ENCODE measurements around the gene MACROD2. TPM values are rescaled to one million over a fixed set of nuclear protein-coding genes. Genes with fewer than 3 reads are reported as not detected.

Gene MACROD2
- total RNA-seq, 2 donors from 2014 or later, result not detected

GRCh38 chr20:14536738-14537137, 541.4 kb downstream of the MACROD2 start:
- Mint-ChIP-seq H3K9me3 (peaks cover 9 to 11% of the 10 kb centered on the region in 2 donors), H3K36me3 (ENCODE audit: insufficient read depth in 2 of 2) (no peaks in the 10 kb centered on the region), H3K4me1 (ENCODE audit: low read depth) (no peaks in the 10 kb centered on the region), H3K4me3 (no peak overlapping the region), H3K27ac (no peak overlapping the region), H3K27me3 (ENCODE audit: low read depth) (no peaks in the 10 kb centered on the region)
- no peak for ATAC-seq (replicated peaks in 1 of 2)
- DNase-seq, result no peak

DNA sequence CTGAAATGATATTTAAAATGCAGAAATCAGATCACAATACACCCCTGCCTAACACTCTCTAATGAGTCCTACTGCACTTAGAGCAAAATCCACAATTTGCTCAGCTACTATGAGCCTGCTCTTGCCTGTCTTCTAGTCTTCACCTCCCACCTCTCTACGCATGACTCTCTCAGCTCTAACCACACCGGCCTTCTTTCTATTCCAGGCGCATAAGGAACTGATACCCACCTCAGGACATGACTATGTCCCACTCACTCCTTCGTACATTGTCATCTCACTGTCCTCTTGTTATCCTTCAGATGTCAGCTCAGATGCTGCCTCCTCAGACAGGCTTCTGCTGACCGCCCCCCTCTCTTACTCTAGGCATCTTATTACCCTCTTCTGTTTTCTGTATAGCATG, 543.1 kb downstream of the MACROD2 start:
- H3K4me1 Mint-ChIP-seq (ENCODE audit: low read depth), result no peaks in the 10 kb centered on the region
- no peaks in the 10 kb centered on the region for H3K27me3 Mint-ChIP-seq (ENCODE audit: low read depth)
- ATAC-seq (replicated peaks in 1 of 2), result no peak
- peaks cover 9 to 11% of the 10 kb centered on the region in 2 donors for H3K9me3 Mint-ChIP-seq
- H3K36me3 Mint-ChIP-seq (ENCODE audit: insufficient read depth in 2 of 2), result no peaks in the 10 kb centered on the region
- no peak overlapping the region for H3K27ac Mint-ChIP-seq
- no peak overlapping the region for H3K4me3 Mint-ChIP-seq
- no peak for DNase-seq

DNA sequence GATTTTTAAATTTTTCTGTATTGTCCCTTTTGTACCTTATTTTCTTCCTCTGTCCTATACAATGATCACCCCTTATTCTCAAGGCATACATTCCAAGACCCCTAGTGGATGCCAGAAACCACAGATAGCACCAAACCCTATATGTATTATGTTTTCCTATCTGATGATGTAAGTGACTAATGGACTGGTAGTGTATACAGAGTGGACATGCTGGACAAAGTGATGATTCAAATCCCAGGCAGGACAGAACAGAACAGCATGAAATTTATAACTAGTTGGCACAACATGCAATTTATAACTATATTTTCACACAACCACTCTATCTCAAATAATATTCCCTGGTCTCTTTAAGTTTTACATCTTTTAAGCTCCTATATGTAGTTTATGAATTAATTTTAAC, 547.7 kb downstream of the MACROD2 start:
- no peaks in the 10 kb centered on the region for H3K27me3 Mint-ChIP-seq (ENCODE audit: low read depth)
- ATAC-seq (replicated peaks in 1 of 2) (no peak), DNase-seq (no peak)
- H3K4me3 Mint-ChIP-seq, result no peak overlapping the region
- H3K4me1 Mint-ChIP-seq (ENCODE audit: low read depth), result no peaks in the 10 kb centered on the region
- no peaks in the 10 kb centered on the region for H3K36me3 Mint-ChIP-seq (ENCODE audit: insufficient read depth in 2 of 2)
- no peak overlapping the region for H3K27ac Mint-ChIP-seq
- peaks cover 7 to 10% of the 10 kb centered on the region in 2 donors for H3K9me3 Mint-ChIP-seq

GRCh38 chr20:14544688-14545087, 549.4 kb downstream of the MACROD2 start:
- no peaks in the 10 kb centered on the region for H3K36me3 Mint-ChIP-seq (ENCODE audit: insufficient read depth in 2 of 2)
- H3K9me3 Mint-ChIP-seq, result peaks cover 0 to 4% of the 10 kb centered on the region in 2 donors
- DNase-seq, result no peak
- H3K27me3 Mint-ChIP-seq (ENCODE audit: low read depth), result no peaks in the 10 kb centered on the region
- H3K4me1 Mint-ChIP-seq (ENCODE audit: low read depth), result no peaks in the 10 kb centered on the region
- no peak overlapping the region for H3K27ac Mint-ChIP-seq
- no peak overlapping the region for H3K4me3 Mint-ChIP-seq
- no peak for ATAC-seq (replicated peaks in 1 of 2)

GRCh38 chr20:14550655-14551054, 555.3 kb downstream of the MACROD2 start:
- peaks cover 0 to 1% of the 10 kb centered on the region in 2 donors for H3K36me3 Mint-ChIP-seq (ENCODE audit: insufficient read depth in 2 of 2)
- peaks cover 2% of the 10 kb centered on the region in 2 donors for H3K9me3 Mint-ChIP-seq
- ATAC-seq (replicated peaks in 1 of 2) (no peak), DNase-seq (no peak)
- no peak overlapping the region for H3K27ac Mint-ChIP-seq
- no peaks in the 10 kb centered on the region for H3K4me1 Mint-ChIP-seq (ENCODE audit: low read depth)
- no peaks in the 10 kb centered on the region for H3K27me3 Mint-ChIP-seq (ENCODE audit: low read depth)
- no peak overlapping the region for H3K4me3 Mint-ChIP-seq

GRCh38 chr20:14553774-14554534, 558.6 kb downstream of the MACROD2 start:
- peaks cover 4 to 6% of the 10 kb centered on the region in 2 donors for H3K9me3 Mint-ChIP-seq
- no peak overlapping the region for H3K27ac Mint-ChIP-seq
- H3K4me3 Mint-ChIP-seq, result no peak overlapping the region
- DNase-seq (no peak), ATAC-seq (replicated peaks in 1 of 2) (no peak)
- H3K27me3 Mint-ChIP-seq (ENCODE audit: low read depth), result no peaks in the 10 kb centered on the region
- H3K36me3 Mint-ChIP-seq (ENCODE audit: insufficient read depth in 2 of 2), result peaks cover 0 to 1% of the 10 kb centered on the region in 2 donors
- no peaks in the 10 kb centered on the region for H3K4me1 Mint-ChIP-seq (ENCODE audit: low read depth)

DNA sequence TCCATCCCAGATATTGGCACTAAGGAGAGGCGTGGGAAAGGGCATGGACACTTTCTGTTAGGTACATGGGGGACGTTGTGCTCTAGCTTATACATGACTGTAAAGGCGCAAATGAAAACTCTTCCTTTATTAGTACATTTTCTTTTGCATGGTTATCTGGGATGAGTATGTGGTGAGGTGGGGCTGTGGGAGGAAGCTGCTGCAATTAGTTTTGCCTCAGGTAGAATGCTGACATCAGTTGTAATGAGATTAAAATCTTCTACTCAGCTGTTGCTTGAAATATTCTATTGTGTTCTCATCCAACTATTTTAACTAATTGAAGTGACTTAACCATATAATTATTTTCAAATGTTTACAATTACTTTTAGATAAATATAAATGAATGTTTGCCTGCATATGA, 560.4 kb downstream of the MACROD2 start:
- ATAC-seq (replicated peaks in 1 of 2), result no peak
- Mint-ChIP-seq H3K27me3 (ENCODE audit: low read depth) (no peaks in the 10 kb centered on the region), H3K4me1 (ENCODE audit: low read depth) (no peaks in the 10 kb centered on the region), H3K4me3 (no peak overlapping the region), H3K27ac (no peak overlapping the region), H3K9me3 (peaks cover 4 to 6% of the 10 kb centered on the region in 2 donors), H3K36me3 (ENCODE audit: insufficient read depth in 2 of 2) (no peaks in the 10 kb centered on the region)
- DNase-seq, result no peak

GRCh38 chr20:14556206-14556605, 560.9 kb downstream of the MACROD2 start:
- H3K27me3 Mint-ChIP-seq (ENCODE audit: low read depth), result no peaks in the 10 kb centered on the region
- H3K9me3 Mint-ChIP-seq, result peaks cover 4 to 6% of the 10 kb centered on the region in 2 donors
- ATAC-seq (replicated peaks in 1 of 2), result no peak
- H3K36me3 Mint-ChIP-seq (ENCODE audit: insufficient read depth in 2 of 2), result no peaks in the 10 kb centered on the region
- H3K4me1 Mint-ChIP-seq (ENCODE audit: low read depth), result no peaks in the 10 kb centered on the region
- no peak for DNase-seq
- H3K4me3 Mint-ChIP-seq, result no peak overlapping the region
- no peak overlapping the region for H3K27ac Mint-ChIP-seq

- Mint-ChIP-seq H3K4me1 (ENCODE audit: low read depth) (no peaks in the 10 kb centered on the region), H3K9me3 (peaks cover 4 to 6% of the 10 kb centered on the region in 2 donors), H3K27ac (no peak overlapping the region), H3K27me3 (ENCODE audit: low read depth) (no peaks in the 10 kb centered on the region), H3K4me3 (no peak overlapping the region), H3K36me3 (ENCODE audit: insufficient read depth in 2 of 2) (no peaks in the 10 kb centered on the region)
- no peak for ATAC-seq (replicated peaks in 1 of 2)
- DNase-seq, result no peak
These were observed 564.3 kb downstream of the MACROD2 start for GRCh38 chr20:14559612-14560011.

GRCh38 chr20:14561741-14562221, 566.5 kb downstream of the MACROD2 start:
- no peak for DNase-seq
- no peak for ATAC-seq (replicated peaks in 1 of 2)

GRCh38 chr20:14562981-14563380, 567.7 kb downstream of the MACROD2 start:
- Mint-ChIP-seq H3K4me3 (no peak overlapping the region), H3K27ac (no peak overlapping the region), H3K9me3 (peaks cover 6 to 7% of the 10 kb centered on the region in 2 donors), H3K36me3 (ENCODE audit: insufficient read depth in 2 of 2) (no peaks in the 10 kb centered on the region), H3K27me3 (ENCODE audit: low read depth) (no peaks in the 10 kb centered on the region), H3K4me1 (ENCODE audit: low read depth) (no peaks in the 10 kb centered on the region)
- DNase-seq (no peak), ATAC-seq (replicated peaks in 1 of 2) (no peak)

More at GRCh38 chr20:14561741-14562221, 566.5 kb downstream of the MACROD2 start:
- Mint-ChIP-seq H3K4me1 (ENCODE audit: low read depth) (no peaks in the 10 kb centered on the region), H3K27ac (no peak overlapping the region), H3K36me3 (ENCODE audit: insufficient read depth in 2 of 2) (no peaks in the 10 kb centered on the region), H3K4me3 (no peak overlapping the region), H3K9me3 (peaks cover 6 to 8% of the 10 kb centered on the region in 2 donors), H3K27me3 (ENCODE audit: low read depth) (no peaks in the 10 kb centered on the region)

- H3K27ac Mint-ChIP-seq, result no peak overlapping the region
- no peak for ATAC-seq (replicated peaks in 1 of 2)
- H3K27me3 Mint-ChIP-seq (ENCODE audit: low read depth), result no peaks in the 10 kb centered on the region
- no peaks in the 10 kb centered on the region for H3K36me3 Mint-ChIP-seq (ENCODE audit: insufficient read depth in 2 of 2)
- no peaks in the 10 kb centered on the region for H3K4me1 Mint-ChIP-seq (ENCODE audit: low read depth)
- H3K9me3 Mint-ChIP-seq, result peaks cover 4 to 6% of the 10 kb centered on the region in 2 donors
- no peak for DNase-seq
- no peak overlapping the region for H3K4me3 Mint-ChIP-seq
These were observed 571.2 kb downstream of the MACROD2 start for GRCh38 chr20:14566505-14566904.

- Mint-ChIP-seq H3K9me3 (peaks cover 4% of the 10 kb centered on the region in 2 donors), H3K36me3 (ENCODE audit: insufficient read depth in 2 of 2) (no peaks in the 10 kb centered on the region), H3K4me3 (no peak overlapping the region), H3K27me3 (ENCODE audit: low read depth) (no peaks in the 10 kb centered on the region), H3K27ac (no peak overlapping the region), H3K4me1 (ENCODE audit: low read depth) (no peaks in the 10 kb centered on the region)
- DNase-seq (no peak), ATAC-seq (replicated peaks in 1 of 2) (no peak)
These were observed 572.9 kb downstream of the MACROD2 start for GRCh38 chr20:14568225-14568624.

GRCh38 chr20:14568701-14569100, 573.4 kb downstream of the MACROD2 start:
- Mint-ChIP-seq H3K36me3 (ENCODE audit: insufficient read depth in 2 of 2) (no peaks in the 10 kb centered on the region), H3K27ac (no peak overlapping the region), H3K27me3 (ENCODE audit: low read depth) (no peaks in the 10 kb centered on the region), H3K4me1 (ENCODE audit: low read depth) (no peaks in the 10 kb centered on the region), H3K9me3 (peaks cover 4% of the 10 kb centered on the region in 2 donors), H3K4me3 (no peak overlapping the region)
- DNase-seq (no peak), ATAC-seq (replicated peaks in 1 of 2) (no peak)

All from activated T-cell treated with anti-CD3 and anti-CD28 coated beads, Interleukin-2, amount 50 U/mL, for 72 hours (primary cell).